ENCODE data around the gene BBX.

BBX gene

DNA sequence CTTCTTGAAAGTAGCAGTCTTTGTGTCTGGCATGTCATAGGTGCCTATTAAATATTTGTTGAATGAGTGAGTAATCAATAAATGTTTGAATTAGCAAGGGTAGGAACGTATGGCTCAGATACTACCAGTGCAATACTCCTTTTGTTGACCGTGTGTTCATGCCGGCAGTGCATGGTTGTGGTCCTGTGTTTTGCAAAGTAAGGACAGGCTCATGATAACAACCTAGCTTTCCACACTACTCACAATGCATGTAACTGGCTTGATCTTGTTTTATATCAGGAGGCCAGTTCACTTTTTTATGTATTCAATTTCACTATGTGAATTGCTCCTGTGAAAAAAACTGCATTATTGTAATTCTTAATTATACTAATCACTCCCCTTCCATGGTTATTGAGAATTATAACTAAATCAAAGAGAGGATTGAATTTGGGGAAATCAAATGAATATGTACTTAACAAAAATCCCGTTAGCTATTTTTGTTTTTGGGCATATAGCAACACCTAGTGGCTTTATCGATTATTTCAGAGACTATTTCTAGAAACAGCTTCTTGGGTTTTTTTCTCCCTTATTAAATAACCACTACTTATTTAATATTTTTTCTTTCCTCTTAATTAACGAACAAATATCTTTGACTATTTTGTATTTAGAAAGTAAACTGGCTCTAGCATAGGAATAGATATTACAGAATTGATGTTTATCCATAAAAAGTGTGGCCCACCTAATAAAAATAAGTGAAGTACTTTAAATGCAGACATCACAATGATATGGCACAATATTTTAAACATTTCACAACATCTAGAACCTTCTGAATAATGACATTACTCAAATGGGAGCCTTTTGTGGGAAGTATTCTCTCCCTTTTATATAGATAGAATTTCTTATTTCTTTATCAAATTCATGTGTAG is 218.5 kb downstream of the BBX start:
- TF ChIP-seq FOXP2 (optimal IDR thresholded peaks at IDR 0.05; ENCODE audit: control extremely low read depth, extremely low read length, insufficient read depth) = no peak
- no peak for TF ChIP-seq POLR2AphosphoS5 (IDR thresholded peaks at IDR 0.05; ENCODE audit: borderline replicate concordance, low read depth, low read length)
- TF ChIP-seq EZH2 (IDR thresholded peaks at IDR 0.05) = no peak
- Histone ChIP-seq H3K4me3 (no peak overlapping the region), H3K9me3 (ENCODE audit: low read depth, low read length) (no peaks in the 10 kb centered on the region), H3K9ac (ENCODE audit: insufficient read length) (no peak overlapping the region), H3K27ac (no peak overlapping the region), H3K36me3 (ENCODE audit: insufficient read depth, low read length) (no peaks in the 10 kb centered on the region)
- no peak for DNase-seq (ENCODE audit: low read depth, low spot score)

DNA sequence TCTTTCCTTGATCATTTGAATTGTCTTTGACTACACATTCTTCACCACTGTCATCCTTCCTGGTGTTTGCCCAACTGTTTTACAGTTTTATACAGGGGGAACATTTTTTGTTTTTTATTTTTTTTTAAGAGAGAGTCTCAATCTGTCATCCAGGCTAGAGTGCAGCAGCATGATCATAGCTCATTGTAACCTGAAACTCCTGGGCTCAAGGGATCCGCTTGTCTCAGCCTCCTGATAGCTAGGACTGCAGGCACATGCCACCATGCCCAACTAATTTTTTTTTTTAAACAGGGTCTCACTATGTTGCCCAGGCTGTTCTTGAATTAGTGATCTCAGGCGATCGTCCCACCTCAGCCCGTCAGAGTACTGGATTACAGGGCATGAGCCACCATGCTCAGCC is 222.6 kb downstream of the BBX start:
- no peak for DNase-seq (ENCODE audit: low read depth, low spot score)
- Histone ChIP-seq H3K27ac (no peak overlapping the region), H3K36me3 (ENCODE audit: insufficient read depth, low read length) (no peaks in the 10 kb centered on the region), H3K4me3 (no peak overlapping the region), H3K9ac (ENCODE audit: insufficient read length) (no peak overlapping the region), H3K9me3 (ENCODE audit: low read depth, low read length) (no peaks in the 10 kb centered on the region)
- TF ChIP-seq FOXP2 (optimal IDR thresholded peaks at IDR 0.05; ENCODE audit: control extremely low read depth, extremely low read length, insufficient read depth) = no peak
- TF ChIP-seq POLR2AphosphoS5 (IDR thresholded peaks at IDR 0.05; ENCODE audit: borderline replicate concordance, low read depth, low read length) = no peak
- no peak for TF ChIP-seq EZH2 (IDR thresholded peaks at IDR 0.05)

DNA sequence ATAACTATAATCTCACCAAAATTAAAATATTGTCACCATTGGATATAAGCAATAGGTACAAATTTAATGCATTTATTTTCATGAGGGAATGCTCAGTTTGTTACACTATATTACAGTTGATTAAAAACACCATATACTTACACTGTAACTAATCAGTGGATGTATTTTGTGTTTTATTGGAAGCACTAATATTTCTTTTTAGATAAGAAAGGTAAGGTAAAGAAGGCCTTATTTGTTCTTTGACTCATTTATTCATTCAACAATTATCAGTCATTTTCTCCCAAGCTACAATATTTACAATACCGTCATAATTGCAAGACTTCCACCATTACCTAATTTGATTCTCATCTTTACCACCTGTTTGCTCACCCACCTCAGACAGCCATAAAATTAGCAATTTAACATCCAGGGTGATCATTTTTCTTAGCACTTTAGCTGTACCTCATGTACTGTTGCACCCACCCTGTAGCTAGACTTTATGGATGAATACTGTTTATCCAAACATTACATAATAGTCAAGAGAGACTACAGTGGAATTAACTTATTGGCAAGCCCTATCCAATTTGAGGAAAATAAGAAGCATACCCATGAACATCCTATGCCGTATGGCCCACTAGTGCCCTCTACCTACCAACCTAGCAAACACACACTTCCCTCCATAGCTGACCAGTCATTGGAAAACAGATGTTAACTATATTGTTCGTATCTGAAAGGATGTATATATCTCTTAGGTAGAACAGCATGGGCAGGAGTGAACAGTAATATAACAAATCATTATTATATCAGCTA is 229.6 kb downstream of the BBX start:
- H3K9ac ChIP-seq (ENCODE audit: insufficient read length) = no peak overlapping the region
- no peaks in the 10 kb centered on the region for H3K36me3 ChIP-seq (ENCODE audit: insufficient read depth, low read length)
- TF ChIP-seq FOXP2 (optimal IDR thresholded peaks at IDR 0.05; ENCODE audit: control extremely low read depth, extremely low read length, insufficient read depth) (no peak), EZH2 (IDR thresholded peaks at IDR 0.05) (no peak), POLR2AphosphoS5 (IDR thresholded peaks at IDR 0.05; ENCODE audit: borderline replicate concordance, low read depth, low read length) (no peak)
- H3K9me3 ChIP-seq (ENCODE audit: low read depth, low read length) = no peaks in the 10 kb centered on the region
- H3K4me3 ChIP-seq = no peak overlapping the region
- DNase-seq (ENCODE audit: low read depth, low spot score) = no peak
- H3K27ac ChIP-seq = no peak overlapping the region

DNA sequence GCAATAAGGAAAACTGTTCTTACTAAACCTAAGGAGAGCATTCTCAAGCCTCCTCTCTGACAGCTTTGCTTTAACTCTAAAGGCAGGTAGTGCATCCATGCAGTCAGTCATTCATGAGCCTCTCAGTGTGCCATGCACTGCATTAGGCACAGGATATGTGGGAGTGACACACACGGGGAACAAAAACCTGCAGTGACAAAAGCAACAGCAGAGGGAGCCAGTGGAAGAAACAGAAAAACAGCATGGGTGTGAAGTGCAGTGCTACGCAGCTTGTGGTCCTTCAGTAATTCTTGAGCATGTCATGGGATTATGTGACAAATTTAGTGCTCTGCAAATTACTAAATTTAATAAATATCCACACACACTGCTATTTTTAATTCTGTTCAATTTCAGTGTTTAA is 230.7 kb downstream of the BBX start:
- H3K4me3 ChIP-seq = no peak overlapping the region
- H3K36me3 ChIP-seq (ENCODE audit: insufficient read depth, low read length) = no peaks in the 10 kb centered on the region
- H3K9ac ChIP-seq (ENCODE audit: insufficient read length) = no peak overlapping the region
- TF ChIP-seq FOXP2 (optimal IDR thresholded peaks at IDR 0.05; ENCODE audit: control extremely low read depth, extremely low read length, insufficient read depth) (no peak), POLR2AphosphoS5 (IDR thresholded peaks at IDR 0.05; ENCODE audit: borderline replicate concordance, low read depth, low read length) (no peak), EZH2 (IDR thresholded peaks at IDR 0.05) (no peak)
- DNase-seq (ENCODE audit: low read depth, low spot score) = no peak
- H3K27ac ChIP-seq = no peak overlapping the region
- H3K9me3 ChIP-seq (ENCODE audit: low read depth, low read length) = no peaks in the 10 kb centered on the region

DNA sequence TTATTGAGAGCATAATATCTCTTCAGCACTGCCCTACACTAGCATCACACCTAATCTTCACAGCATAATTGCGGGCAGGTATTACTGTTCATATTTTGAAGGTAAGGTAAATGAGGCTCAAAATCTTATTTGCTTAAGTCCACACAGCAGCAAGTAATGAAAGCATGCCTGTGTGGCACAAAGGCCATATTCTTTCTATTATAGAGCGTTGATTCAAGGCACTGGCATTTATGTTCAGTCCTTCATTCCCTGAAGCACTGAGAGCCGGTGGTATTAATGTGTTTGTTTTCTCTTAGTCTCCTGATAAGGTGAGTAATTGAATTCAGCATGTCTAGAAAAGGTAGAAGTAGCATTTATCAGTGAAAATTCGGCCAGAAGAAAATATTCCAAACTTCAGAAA is 231.2 kb downstream of the BBX start:
- no peak overlapping the region for H3K27ac ChIP-seq
- H3K4me3 ChIP-seq = no peak overlapping the region
- H3K36me3 ChIP-seq (ENCODE audit: insufficient read depth, low read length) = no peaks in the 10 kb centered on the region
- H3K9ac ChIP-seq (ENCODE audit: insufficient read length) = no peak overlapping the region
- TF ChIP-seq FOXP2 (optimal IDR thresholded peaks at IDR 0.05; ENCODE audit: control extremely low read depth, extremely low read length, insufficient read depth) (no peak), POLR2AphosphoS5 (IDR thresholded peaks at IDR 0.05; ENCODE audit: borderline replicate concordance, low read depth, low read length) (no peak), EZH2 (IDR thresholded peaks at IDR 0.05) (no peak)
- no peak for DNase-seq (ENCODE audit: low read depth, low spot score)
- H3K9me3 ChIP-seq (ENCODE audit: low read depth, low read length) = no peaks in the 10 kb centered on the region

DNA sequence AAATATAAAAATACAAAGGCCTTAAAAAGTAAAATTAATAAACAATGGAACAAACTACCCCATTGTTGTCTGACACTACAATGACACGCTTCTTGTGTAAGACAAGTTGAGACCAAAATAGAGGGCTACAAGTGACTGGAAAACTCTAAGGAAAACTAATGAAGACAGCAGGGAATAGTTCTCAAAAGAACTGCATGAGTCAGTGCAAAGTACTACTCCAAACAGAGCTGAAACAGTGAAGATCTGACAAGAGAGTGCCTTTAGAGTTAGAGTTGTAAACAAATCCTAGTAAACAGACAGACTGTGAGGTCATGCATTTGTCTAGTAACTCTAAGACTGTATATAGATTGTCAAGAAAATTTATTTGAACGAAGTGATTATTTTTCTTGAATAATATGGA is 233.9 kb downstream of the BBX start:
- Histone ChIP-seq H3K9me3 (ENCODE audit: low read depth, low read length) (no peaks in the 10 kb centered on the region), H3K9ac (ENCODE audit: insufficient read length) (no peak overlapping the region), H3K27ac (no peak overlapping the region), H3K4me3 (no peak overlapping the region), H3K36me3 (ENCODE audit: insufficient read depth, low read length) (no peaks in the 10 kb centered on the region)
- DNase-seq (ENCODE audit: low read depth, low spot score) = no peak
- TF ChIP-seq EZH2 (IDR thresholded peaks at IDR 0.05) = no peak
- no peak for TF ChIP-seq FOXP2 (optimal IDR thresholded peaks at IDR 0.05; ENCODE audit: control extremely low read depth, extremely low read length, insufficient read depth)
- TF ChIP-seq POLR2AphosphoS5 (IDR thresholded peaks at IDR 0.05; ENCODE audit: borderline replicate concordance, low read depth, low read length) = no peak

DNA sequence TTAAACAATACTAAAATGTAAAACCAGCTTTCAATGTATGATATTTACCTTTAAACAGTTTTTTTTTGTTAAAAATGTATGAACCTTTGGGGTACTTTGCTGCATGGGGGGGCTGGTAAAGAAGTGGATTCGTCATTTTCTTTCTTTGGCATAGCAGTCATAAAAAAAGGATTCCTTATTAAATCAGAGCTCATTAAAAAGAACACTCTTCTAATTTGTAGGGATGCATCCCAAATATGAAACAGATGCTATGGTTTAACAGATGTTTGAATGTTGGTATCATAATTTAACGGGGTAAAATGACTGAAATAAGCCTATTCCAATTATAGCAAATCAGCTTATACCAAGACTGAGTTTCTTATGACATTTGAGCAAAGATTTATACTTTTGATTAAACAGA is 234.4 kb downstream of the BBX start:
- Histone ChIP-seq H3K36me3 (ENCODE audit: insufficient read depth, low read length) (no peaks in the 10 kb centered on the region), H3K4me3 (no peak overlapping the region), H3K9me3 (ENCODE audit: low read depth, low read length) (no peaks in the 10 kb centered on the region), H3K9ac (ENCODE audit: insufficient read length) (no peak overlapping the region), H3K27ac (no peak overlapping the region)
- no peak for TF ChIP-seq POLR2AphosphoS5 (IDR thresholded peaks at IDR 0.05; ENCODE audit: borderline replicate concordance, low read depth, low read length)
- no peak for TF ChIP-seq EZH2 (IDR thresholded peaks at IDR 0.05)
- TF ChIP-seq FOXP2 (optimal IDR thresholded peaks at IDR 0.05; ENCODE audit: control extremely low read depth, extremely low read length, insufficient read depth) = no peak
- no peak for DNase-seq (ENCODE audit: low read depth, low spot score)

DNA sequence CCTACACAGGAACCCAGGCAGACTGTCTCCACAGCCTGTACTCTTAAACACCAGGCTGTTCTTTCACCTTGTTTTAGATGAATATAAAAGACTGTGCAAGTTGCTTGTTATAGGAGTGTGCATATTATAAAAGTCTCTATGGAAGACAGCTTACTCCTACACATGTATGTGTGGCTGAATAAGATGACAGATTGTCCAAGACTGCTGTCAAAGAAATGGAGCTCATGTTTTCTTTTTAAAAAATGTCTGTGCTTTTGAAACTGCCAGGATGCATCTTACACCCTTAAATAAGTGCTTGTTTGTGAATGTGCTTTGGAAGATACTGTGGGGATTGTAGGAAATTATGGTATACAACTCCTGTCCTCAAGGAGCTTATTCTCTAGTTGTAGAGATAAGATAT is 237.4 kb downstream of the BBX start:
- TF ChIP-seq EZH2 (IDR thresholded peaks at IDR 0.05) (no peak), FOXP2 (optimal IDR thresholded peaks at IDR 0.05; ENCODE audit: control extremely low read depth, extremely low read length, insufficient read depth) (no peak), POLR2AphosphoS5 (IDR thresholded peaks at IDR 0.05; ENCODE audit: borderline replicate concordance, low read depth, low read length) (no peak)
- H3K27ac ChIP-seq = no peak overlapping the region
- H3K4me3 ChIP-seq = no peak overlapping the region
- H3K36me3 ChIP-seq (ENCODE audit: insufficient read depth, low read length) = no peaks in the 10 kb centered on the region
- no peak overlapping the region for H3K9ac ChIP-seq (ENCODE audit: insufficient read length)
- H3K9me3 ChIP-seq (ENCODE audit: low read depth, low read length) = no peaks in the 10 kb centered on the region
- no peak for DNase-seq (ENCODE audit: low read depth, low spot score)
